ENCODE measurements around the gene RPL27A.

GRCh38 chr11:8685820-8686219 lies 3.2 kb downstream of the RPL27A start:
- TF ChIP-seq POLR2A (IDR thresholded peaks at IDR 0.05) (no peak), POLR2AphosphoS5 (IDR thresholded peaks at IDR 0.05) (no peak)
- TF ChIP-seq, protein P1, sequence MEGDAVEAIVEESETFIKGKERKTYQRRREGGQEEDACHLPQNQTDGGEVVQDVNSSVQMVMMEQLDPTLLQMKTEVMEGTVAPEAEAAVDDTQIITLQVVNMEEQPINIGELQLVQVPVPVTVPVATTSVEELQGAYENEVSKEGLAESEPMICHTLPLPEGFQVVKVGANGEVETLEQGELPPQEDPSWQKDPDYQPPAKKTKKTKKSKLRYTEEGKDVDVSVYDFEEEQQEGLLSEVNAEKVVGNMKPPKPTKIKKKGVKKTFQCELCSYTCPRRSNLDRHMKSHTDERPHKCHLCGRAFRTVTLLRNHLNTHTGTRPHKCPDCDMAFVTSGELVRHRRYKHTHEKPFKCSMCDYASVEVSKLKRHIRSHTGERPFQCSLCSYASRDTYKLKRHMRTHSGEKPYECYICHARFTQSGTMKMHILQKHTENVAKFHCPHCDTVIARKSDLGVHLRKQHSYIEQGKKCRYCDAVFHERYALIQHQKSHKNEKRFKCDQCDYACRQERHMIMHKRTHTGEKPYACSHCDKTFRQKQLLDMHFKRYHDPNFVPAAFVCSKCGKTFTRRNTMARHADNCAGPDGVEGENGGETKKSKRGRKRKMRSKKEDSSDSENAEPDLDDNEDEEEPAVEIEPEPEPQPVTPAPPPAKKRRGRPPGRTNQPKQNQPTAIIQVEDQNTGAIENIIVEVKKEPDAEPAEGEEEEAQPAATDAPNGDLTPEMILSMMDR (IDR thresholded peaks at IDR 0.05): no peak
